Measurements from ENCODE around the gene HLA-DMB.
"Not testable (repeated sequence)": the region's sequence is repeated elsewhere in the genome, so short reads cannot be mapped to it uniquely, and the experiment has no call there.

Gene HLA-DMB

GRCh38 chr6:32950010-32950409 is 9.2 kb upstream of the HLA-DMB start:
- DNase-seq (ENCODE audit: low read depth in 3 of 3) = no peak

GRCh38 chr6:32949113-32949512 is 8.3 kb upstream of the HLA-DMB start:
- DNase-seq (ENCODE audit: low read depth in 3 of 3) = no peak

- DNase-seq (ENCODE audit: low read depth in 3 of 3) = peak in 1 of 3 experiments; percentile 24
Observed at GRCh38 chr6:32947552-32948465, 7.0 kb upstream of the HLA-DMB start.

- DNase-seq (ENCODE audit: low read depth in 3 of 3) = no peak
Observed at GRCh38 chr6:32946893-32947292, 6.1 kb upstream of the HLA-DMB start.

- DNase-seq (ENCODE audit: low read depth in 3 of 3) = no peak
Observed at GRCh38 chr6:32945953-32946352, 5.1 kb upstream of the HLA-DMB start.

GRCh38 chr6:32945108-32945760 is 4.4 kb upstream of the HLA-DMB start:
- DNase-seq (ENCODE audit: low read depth in 3 of 3) = peak in 1 of 3 experiments; percentile 13

GRCh38 chr6:32943864-32944649 is 3.2 kb upstream of the HLA-DMB start:
- DNase-seq (ENCODE audit: low read depth in 3 of 3) = peak in 1 of 3 experiments; percentile 12

- not testable (repeated sequence) for DNase-seq (ENCODE audit: low read depth in 3 of 3)
Observed at GRCh38 chr6:32942555-32943123, 1.8 kb upstream of the HLA-DMB start.

- DNase-seq (ENCODE audit: low read depth in 3 of 3) = peak in 1 of 3 experiments; percentile 12
Observed at GRCh38 chr6:32941214-32941768, 463 bp upstream of the HLA-DMB start.

GRCh38 chr6:32938494-32938893 is 2.3 kb downstream of the HLA-DMB start:
- DNase-seq (ENCODE audit: low read depth in 3 of 3) = no peak

- no peak for DNase-seq (ENCODE audit: low read depth in 3 of 3)
Observed at GRCh38 chr6:32937230-32937633, 3.6 kb downstream of the HLA-DMB start.

- no peak for DNase-seq (ENCODE audit: low read depth in 3 of 3)
Observed at GRCh38 chr6:32936239-32937152, 4.3 kb downstream of the HLA-DMB start.

GRCh38 chr6:32935551-32936238 is 5.1 kb downstream of the HLA-DMB start:
- DNase-seq (ENCODE audit: low read depth in 3 of 3) = no peak

GRCh38 chr6:32933661-32934085 is 7.2 kb downstream of the HLA-DMB start:
- peak; percentile 53 to 69 (median 57) for DNase-seq (ENCODE audit: low read depth in 3 of 3)

- no peak for DNase-seq (ENCODE audit: low read depth in 3 of 3)
Observed at GRCh38 chr6:32932132-32932868, 8.5 kb downstream of the HLA-DMB start.

- DNase-seq (ENCODE audit: low read depth in 3 of 3) = no peak
Observed at GRCh38 chr6:32931211-32931610, 9.6 kb downstream of the HLA-DMB start.

- no peak for DNase-seq (ENCODE audit: low read depth in 3 of 3)
Observed at GRCh38 chr6:32922083-32922482, 18.7 kb downstream of the HLA-DMB start.

- DNase-seq (ENCODE audit: low read depth in 3 of 3) = no peak
Observed at GRCh38 chr6:32920715-32921114, 20.1 kb downstream of the HLA-DMB start.

GRCh38 chr6:32912951-32913350 is 27.9 kb downstream of the HLA-DMB start:
- no peak for DNase-seq (ENCODE audit: low read depth in 3 of 3)
